HG03135 (cell line): Measurements from ENCODE around the gene CGB3.
"Not testable (repeated sequence)": the region's sequence is repeated elsewhere in the genome, so short reads cannot be mapped to it uniquely, and the experiment has no call there.

Source experiments
- ATAC-seq: cut with Tn5 transposase; IDR thresholded peaks from one replicate; pipeline ENCODE4 v1.9.1; 2021; ENCODE audit warnings: mild to moderate bottlenecking, moderate library complexity; ENCODE audit not compliant: unreplicated experiment

CGB3 gene

DNA sequence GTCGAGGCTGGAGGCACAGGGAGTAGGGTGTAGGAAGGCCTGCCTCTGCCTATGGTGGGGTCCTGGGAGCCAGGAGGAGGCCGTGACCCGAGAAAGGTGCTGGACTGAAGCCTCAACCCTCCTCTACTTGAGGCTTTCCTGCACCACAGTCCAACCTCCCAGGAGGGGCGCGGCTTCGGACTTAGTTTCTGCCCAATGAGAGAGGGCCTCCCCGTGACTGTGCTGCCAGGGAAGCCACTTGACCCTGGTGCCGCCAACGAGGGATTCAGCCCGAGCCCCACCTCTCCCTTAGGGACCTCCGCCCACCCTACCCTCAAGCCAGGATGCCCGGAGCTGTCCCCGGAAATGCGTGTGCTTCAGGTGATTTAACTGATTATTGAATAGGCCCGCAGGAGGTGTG lies at the start of gene CGB3:
Gene CGB3, minus strand, starts transcription at position 101 of the 400 bp plus-strand sequence. CDS start 362 bp downstream, outside the sequence.
- not testable (repeated sequence) for ATAC-seq

DNA sequence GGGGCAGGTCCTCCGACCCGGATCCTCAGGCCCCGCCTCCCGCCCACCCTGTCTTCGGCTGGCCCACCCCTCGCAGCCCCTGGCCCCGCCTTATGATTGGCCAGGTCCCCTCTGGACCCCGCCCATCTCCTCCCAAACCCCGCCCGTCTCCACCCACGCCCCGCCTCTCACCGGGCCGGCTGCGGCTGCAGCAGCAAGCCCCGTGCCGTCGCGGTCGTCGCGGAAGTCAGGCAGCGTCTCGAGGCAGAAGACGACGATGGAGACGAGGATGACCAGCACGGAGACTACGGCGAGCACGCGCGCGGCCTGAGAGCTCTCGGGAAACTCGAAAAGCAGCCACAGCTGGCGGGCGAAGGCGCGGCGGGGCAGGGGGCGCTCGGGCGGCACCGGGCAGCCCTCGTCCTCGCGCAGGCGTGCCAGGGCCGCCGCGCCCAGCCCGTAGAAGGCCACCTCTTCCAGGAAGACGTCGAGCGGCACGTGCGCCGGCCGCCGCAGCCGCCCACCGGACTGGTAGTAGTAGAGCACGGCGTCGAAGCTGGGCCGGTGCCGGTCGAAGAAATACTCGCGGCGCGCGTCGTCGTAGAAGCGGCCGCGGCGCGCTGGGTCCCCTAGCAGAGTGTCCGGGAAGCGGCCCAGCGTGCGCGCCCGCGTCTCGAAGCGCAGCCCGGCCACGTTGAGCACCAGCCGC lies 47.9 kb upstream of the CGB3 start:
- no peak for ATAC-seq

DNA sequence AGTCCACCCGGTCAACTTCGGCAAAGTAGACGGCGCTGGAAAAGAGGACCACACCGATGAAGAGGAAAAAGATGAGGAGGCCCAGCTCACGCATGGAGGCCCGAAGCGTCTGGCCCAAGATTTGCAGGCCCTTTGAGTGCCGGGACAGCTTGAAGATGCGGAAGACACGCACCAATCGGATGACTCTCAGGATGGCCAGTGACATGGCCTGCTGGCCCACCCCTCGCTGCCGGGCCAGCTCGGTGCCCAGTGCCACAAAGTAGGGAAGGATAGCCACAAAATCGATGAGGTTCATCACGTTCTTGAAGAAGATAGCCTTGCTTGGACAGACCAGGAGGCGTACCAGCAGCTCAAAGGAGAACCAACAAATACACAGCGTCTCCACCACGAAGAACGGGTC lies 46.3 kb upstream of the CGB3 start:
- no peak for ATAC-seq

DNA sequence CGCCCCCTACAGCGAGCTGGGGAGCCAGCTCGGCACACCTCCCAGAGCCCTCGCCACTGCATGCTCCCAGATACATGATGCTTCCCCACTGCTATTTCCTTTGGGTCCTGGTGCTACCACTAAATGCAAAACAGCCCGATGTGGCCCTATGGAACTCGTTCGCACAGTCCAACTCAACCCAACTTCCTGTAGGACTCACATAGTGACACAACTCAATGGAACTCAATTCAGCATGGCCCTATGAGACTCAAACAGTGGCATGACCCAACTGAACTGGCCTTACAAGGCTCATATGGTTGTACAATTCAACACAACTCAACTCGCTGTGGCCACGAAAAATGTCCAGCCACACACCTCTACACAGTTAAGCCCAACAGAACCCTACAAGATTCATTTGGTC lies 44.9 kb upstream of the CGB3 start:
- no peak for ATAC-seq

DNA sequence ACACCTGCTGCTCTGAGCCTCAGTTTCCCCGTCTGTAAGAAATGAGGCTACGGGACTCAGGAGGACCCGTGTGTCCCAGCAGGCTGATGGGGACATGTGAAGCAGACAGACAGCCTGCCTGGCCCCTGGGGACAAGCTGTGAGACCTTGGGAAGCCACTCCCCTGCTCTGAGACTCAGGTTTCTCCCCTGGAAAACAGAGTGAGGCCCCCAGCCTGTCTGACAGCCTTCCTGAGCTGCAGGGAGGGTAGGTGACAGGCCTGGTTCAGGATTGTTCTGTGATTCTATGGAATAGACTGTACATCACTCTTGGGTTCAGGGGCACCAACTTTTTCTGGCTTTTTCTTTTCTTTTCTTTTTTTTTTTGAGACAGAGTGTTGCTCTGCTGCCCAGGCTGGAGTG lies 43.4 kb upstream of the CGB3 start:
- no peak for ATAC-seq

DNA sequence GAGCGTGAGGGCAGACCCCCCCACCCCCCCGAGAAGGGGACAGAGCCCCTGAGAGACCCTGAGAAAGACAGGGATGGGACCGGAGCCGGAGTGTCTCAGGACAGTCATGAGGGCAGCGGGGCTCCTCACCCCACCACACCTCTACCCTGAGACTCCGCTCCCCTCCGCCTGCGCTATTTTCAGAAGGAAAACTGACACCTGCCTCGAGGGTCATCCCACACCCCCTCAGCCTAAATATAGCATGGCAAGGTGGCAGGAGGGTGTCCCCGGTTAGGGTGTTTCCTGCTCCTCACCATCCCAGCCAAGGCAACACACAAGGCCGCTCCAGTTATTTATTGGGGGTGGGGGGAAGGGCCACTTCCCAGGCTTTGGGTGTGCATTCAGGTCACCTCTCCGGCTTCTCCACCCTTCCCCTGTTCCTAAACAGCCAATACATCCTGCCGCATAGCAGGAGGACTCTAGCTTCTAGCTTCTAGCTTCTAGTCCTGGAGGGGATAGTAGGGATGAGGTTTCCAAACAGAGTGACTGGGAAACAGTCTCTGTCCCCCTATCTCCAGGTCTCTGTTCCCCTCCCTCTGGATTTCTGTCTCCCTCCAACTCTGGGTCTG lies 41.9 kb upstream of the CGB3 start:
- no peak for ATAC-seq

DNA sequence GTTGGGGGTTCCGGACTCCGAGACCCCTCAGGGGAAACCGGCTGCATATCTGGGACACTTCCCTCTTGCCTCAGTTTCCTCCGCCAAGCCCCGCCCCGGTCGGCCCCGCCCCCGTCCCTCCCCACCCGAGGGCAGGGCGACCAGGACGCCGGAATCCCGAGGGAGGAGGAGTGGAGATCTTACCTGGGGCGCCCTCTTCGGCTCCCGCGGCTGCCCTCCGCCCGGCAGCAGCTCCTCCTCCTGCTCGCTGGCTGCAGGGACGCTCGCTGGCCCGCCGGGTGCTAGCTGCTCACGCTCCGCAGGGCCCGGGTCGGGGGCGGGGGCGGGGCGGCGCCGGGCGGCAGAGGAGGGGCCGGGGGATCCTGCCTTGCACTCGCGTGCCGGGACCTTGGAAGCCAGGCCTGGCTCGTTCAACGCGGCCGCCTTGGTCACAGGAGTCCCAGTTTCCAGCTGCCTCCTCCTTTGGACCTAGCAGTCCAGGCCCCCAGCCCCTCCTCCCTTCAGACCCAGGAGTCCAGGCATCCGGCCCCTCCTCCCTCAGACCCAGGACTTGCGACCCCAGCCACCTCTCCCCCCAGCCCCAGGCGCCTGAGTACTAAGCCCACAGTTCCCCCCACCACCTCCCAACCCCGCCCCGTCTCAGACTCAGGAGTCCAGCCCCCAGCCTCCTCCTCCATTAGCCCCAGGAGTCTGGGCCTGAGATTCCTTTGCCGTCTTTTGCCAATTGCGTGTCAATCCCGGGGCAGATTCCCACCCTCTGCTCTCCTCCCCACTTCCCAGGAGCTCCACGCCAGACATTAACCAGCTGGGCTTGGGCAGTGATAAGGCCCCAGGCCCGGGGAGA lies 40.9 kb upstream of the CGB3 start, which contains the start of gene NTF4:
Gene NTF4, minus strand, starts transcription at position 51 of the 844 bp plus-strand sequence. CDS start 2,821 bp downstream, outside the sequence.
- no peak for ATAC-seq

DNA sequence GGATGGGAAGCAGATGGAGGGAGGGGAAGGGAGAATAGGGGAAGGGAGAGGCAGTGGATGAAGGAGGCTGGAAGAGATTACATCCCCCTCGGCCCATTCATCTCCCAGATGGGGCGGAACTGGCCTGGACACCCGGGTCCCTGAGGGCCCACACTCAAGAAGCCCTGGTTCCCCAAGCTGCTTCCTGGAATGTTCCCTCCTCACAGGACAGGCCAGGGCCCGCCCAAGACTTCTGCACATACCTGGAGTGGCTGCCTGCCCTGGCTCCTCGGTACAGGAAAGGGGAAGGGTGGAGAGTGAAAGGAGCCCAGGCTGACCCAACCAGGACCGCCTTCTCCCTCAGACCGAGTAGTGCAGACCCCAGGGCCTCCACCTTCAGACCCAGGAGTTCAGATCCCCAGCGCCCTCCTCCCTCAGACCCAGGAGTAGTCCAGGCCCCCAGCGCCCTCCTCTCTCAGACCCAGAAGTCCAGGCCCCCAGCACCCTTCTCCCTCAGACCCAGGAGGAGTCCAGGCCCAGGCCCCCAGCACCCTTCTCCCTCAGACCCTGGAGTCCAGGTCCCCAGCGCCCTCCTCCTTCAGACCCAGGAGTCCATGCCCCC lies 40.0 kb upstream of the CGB3 start:
- ATAC-seq: no peak

DNA sequence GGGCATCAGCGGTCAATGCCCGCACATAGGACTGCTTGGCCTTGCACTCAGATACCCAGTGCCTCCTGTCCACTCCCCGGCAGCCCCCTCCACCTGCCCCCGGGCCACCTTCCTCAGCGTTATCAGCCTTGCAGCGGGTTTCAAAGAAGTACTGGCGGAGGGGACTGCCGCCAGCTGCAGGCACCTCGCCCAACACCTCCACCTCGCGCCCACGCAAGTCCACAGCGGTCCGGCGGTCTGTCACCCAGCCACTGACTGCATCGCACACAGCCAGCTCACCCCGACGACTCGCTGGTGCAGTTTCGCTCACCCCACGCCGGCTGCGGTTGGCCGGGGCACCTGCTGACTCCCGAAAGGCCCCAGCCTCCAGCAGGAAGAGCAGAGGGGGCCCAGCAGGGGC lies 37.3 kb upstream of the CGB3 start:
- no peak for ATAC-seq

DNA sequence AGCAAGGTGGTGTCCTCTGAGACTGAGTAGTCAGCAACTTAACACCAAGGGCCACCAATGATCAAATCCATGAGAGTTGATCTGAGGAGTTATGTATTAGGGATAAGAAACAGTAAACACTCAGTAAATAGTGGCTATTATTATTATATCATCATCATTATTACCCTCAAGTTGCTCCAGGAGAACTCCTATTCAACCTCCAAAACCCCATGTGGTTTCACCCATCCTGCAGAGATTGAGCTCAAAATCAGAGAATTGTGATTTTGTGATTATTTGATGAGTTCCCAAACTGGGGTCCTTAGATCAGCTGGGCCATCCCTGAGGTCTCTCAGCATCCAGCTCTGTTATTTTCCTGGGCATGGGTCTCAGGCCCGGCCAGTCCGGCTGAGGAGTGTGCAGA lies 36.9 kb upstream of the CGB3 start:
- ATAC-seq: no peak

DNA sequence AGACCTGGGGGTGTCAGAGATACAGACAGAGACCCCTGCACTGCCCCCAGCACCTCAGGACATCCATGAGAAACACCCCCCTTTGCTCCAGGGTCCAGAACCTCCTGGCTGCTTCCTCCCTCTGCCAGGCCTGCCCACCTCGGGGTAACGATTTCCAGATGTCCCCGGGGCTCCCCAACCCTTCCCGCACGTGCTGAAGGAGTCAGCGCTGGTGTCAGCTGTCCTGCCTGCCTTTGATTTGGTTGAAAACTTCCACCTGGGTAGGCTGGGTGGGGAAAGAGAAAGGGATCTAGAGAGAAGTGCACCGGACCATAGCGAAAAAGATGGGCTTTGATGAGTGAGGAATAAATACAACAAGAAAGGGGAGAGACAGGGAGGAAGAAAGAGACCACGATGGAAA lies 34.9 kb upstream of the CGB3 start:
- no peak for ATAC-seq

DNA sequence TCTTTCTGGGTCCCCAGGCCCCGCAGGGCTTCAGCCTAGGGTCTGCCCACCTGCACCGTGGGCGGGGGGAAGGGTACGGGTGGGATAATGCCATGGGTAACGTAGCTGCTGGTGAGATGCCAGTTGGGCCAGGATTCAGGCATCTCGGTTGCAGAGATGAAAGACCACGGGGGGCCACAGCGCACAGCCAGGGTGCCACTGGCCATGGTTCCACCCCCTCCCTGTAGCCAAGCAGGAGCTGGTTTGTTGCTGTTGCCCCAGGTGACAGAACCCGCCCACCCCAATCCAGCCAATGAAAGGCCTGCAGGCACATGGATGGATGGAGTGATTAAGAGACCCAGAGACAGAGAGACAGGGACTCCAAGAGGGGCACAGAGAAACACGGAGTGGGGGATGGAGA lies 34.4 kb upstream of the CGB3 start:
- ATAC-seq: no peak

DNA sequence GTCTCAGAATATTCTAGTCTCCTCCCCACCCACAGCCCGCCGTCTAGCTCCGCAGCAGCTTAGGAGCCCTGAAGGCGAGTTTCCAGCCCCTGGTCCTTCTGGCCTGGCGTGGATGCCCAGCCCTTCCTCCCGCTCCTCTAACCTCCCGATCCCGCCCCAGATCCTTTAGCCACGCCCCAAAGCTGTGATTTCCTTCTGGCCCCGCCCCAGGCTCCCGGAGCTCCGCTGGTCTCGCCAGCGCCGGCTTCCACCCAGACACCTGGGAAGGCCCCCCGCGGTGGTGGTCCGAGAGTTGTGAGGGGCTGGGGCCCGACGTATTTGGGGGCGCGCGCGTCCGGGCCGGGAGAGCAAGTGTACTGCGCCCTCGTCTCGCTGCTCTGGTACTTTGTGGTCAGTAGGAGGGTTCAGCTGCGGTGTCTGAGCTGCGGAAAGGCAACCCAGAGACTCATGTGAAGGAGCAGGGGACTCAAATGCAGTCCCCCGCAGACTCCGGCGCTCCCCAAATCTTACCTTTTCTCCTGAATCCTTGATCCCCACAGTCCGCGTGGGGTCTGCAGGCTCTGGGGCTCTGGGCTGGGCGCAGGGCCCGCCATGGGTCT lies 33.6 kb upstream of the CGB3 start, which contains the start of gene CGB7:
Gene CGB7, minus strand, starts transcription at position 114 of the 599 bp plus-strand sequence. CDS start 2,374 bp downstream, outside the sequence.
- ATAC-seq: no peak

DNA sequence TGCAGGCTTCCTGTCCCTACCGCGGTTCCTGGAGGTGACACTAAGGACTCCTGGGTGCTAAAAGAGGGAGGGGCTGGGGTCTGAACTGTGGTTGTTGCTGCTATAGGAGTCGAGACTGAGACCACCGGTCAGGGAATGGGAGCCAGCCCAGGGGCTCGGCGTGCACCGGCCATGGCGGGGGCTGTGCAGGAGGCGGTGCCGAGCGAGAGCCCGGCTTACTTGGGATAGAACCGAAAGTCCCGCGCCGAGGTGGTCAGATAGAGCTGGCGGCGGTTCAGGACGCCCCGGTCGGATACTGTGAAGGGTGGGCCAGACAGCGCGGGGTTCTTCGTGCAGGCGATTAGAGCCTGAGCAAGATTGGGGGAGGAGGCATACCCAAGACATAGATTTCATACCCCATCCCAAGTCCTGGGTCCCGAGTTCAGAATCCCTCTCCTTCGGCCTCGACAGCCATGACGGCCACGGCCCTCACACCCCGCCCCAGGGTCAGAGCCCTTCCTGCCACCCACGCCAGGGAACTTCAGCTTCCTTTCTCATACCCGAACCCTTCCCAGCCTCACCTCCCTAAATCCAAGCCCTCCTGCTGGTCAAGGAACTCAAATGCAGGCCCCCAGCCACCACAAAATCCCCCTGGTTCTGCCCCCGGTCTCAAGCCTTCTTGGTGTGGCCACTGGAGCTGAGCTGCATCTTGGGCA lies 32.9 kb upstream of the CGB3 start:
- ATAC-seq: not testable (repeated sequence)

DNA sequence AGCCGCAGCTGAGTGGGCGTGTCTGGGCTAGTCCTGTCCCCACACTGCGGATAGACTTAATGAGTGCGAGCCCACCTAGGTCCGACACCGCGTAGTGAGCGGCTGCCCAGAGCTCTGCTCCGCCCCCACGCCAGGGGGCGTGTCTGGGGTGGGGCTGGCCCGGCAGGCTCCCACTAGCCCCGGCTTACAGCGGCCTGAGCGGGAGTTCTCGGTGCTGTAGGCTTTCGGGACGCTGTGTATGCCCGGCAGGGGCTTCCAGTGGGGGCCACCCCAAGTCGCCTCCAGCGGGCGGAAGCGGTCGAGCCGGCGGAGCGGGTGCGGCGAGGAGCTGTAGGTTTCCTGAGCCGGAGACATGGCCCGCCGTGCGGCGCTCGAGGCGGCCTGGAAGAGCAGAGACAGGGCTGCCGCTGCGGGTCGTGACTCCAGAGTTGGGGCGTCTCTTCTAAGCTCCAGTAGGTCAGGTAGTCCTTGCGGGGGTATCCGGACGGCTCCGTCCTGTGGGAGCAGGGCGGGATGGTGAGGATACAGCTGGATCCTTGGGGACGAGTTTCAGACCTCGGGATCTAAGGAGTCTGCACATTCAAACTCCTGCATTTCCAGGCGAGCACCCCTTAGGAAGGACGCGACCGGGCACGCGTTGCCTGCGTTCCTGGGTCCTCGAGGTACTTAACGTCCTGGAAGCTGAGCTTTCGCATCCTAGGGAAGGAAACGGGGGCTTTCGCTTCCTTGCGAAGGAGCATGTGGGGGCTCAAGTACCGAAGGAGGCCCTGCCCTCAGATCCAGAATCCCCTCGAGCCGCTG lies 32.2 kb upstream of the CGB3 start:
- ATAC-seq: no peak

DNA sequence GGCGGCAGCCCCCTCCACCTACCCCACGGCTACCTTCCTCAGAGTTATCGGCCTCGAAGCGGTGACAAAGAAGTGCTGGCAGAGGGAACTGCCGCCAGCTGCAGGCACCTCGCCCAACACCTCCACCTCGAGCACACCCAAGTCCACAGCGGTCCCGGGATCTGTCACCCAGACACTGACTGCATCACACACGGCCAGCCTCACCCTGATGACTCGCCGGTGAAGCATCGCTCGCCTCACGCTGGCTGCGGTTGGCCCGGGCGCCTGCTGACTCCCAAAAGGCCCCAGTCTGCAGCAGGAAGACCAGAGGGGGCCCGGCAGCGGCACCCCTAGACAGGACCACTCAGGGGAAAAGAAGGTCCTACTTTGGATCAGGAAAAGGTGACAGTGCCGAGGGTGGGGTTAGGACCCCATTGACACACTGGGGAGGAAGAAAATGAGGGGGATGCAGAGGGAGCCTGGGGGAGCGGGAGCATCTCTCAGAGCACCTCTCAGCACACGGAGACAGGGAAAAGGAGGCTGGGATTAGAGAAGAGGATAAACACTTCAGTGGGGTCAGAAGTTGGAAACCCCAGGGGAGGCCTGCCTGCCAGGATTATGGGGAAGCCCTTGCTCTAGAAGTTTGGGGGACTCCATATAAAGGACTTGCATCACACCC lies 26.4 kb upstream of the CGB3 start:
- ATAC-seq: not testable (repeated sequence)

DNA sequence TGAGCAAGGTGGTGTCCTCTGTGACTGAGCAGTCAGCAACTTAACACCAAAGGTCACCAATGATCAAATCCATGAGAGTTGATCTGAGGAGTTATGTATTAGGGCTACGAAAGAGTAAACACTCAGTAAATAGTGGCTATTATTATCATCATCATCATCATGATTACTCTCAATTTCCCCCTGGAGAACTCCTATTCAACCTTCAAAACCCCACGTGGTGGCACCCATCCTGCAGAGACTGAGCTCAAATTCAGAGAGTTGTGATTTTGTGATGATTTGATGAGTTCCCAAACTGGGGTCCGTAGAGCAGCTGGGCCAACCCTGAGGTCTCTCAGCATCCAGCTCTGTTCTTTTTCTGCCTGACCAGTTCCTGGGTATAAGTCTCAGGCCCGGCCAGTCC lies 25.7 kb upstream of the CGB3 start:
- ATAC-seq: not testable (repeated sequence)

DNA sequence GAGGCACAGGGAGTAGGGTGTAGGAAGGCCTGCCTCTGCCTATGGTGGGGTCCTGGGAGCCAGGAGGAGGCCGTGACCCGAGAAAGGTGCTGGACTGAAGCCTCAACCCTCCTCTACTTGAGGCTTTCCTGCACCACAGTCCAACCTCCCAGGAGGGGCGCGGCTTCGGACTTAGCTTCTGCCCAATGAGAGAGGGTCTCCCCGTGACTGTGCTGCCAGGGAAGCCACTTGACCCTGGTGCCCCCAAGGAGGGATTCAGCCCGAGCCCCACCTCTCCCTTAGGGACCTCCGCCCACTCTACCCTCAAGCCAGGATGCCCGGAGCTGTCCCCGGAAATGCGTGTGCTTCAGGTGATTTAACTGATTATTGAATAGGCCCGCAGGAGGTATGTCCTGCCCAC lies 24.9 kb upstream of the CGB3 start, which contains the start of gene CGB8:
Gene CGB8, minus strand, starts transcription at position 101 of the 400 bp plus-strand sequence. CDS start 372 bp downstream, outside the sequence.
- ATAC-seq: not testable (repeated sequence)

DNA sequence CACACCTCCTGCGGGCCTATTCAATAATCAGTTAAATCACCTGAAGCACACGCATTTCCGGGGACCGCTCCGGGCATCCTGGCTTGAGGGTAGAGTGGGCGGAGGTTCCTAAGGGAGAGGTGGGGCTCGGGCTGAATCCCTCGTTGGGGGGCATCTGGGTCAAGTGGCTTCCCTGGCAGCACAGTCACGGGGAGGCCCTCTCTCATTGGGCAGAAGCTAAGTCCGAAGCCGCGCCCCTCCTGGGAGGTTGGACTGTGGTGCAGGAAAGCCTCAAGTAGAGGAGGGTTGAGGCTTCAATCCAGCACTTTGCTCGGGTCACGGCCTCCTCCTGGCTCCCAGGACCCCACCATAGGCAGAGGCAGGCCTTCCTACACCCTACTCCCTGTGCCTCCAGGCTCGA lies 19.4 kb upstream of the CGB3 start, which contains the start of gene CGB5:
Gene CGB5, plus strand, starts transcription at position 301 of the 400 bp plus-strand sequence. CDS start 362 bp downstream, outside the sequence.
- ATAC-seq: not testable (repeated sequence)
